ENCODE data around the gene SH3BP4. TPM values are rescaled to one million over a fixed set of nuclear protein-coding genes. Genes with fewer than 3 reads are reported as not detected.

The SH3BP4 gene
- total and polyA plus RNA-seq, 2 donors (not counting 1 experiment from before 2014, with no cell fraction given), result 1.00 to 1.3 TPM

GRCh38 chr2:234958746-234959395 is 7.1 kb downstream of the SH3BP4 start:
- TF ChIP-seq, protein P1, sequence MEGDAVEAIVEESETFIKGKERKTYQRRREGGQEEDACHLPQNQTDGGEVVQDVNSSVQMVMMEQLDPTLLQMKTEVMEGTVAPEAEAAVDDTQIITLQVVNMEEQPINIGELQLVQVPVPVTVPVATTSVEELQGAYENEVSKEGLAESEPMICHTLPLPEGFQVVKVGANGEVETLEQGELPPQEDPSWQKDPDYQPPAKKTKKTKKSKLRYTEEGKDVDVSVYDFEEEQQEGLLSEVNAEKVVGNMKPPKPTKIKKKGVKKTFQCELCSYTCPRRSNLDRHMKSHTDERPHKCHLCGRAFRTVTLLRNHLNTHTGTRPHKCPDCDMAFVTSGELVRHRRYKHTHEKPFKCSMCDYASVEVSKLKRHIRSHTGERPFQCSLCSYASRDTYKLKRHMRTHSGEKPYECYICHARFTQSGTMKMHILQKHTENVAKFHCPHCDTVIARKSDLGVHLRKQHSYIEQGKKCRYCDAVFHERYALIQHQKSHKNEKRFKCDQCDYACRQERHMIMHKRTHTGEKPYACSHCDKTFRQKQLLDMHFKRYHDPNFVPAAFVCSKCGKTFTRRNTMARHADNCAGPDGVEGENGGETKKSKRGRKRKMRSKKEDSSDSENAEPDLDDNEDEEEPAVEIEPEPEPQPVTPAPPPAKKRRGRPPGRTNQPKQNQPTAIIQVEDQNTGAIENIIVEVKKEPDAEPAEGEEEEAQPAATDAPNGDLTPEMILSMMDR (IDR thresholded peaks at IDR 0.05), result no peak
- TF ChIP-seq EZH2 (IDR thresholded peaks at IDR 0.05; ENCODE audit: borderline replicate concordance, insufficient read depth, low read depth, low read length, poor library complexity, severe bottlenecking), result no peak
- ChIA-PET CTCF (no interaction called here), POLR2A (no interaction called here)
- Histone ChIP-seq H2AFZ (ENCODE audit: insufficient read depth, low read depth, low read length, poor library complexity, severe bottlenecking) (no peak overlapping the region), H3K79me2 (ENCODE audit: control insufficient read depth, insufficient read depth, low read length) (no peaks in the 10 kb centered on the region), H3K4me2 (replicated peaks; ENCODE audit: low read depth, low read length, poor library complexity, severe bottlenecking) (no peak overlapping the region), H3K9ac (ENCODE audit: low read length) (no peak overlapping the region), H3K36me3 (replicated peaks in 1 of 2; ENCODE audit: control extremely low read depth in 1 of 2, control insufficient read depth in 1 of 2, extremely low read depth in 1 of 2, insufficient read depth in 2 of 2, low read length in 1 of 2) (no peaks in the 10 kb centered on the region), H4K20me1 (ENCODE audit: control insufficient read depth, insufficient read depth, low read length, poor library complexity, severe bottlenecking) (no peaks in the 10 kb centered on the region), H3K4me1 (ENCODE audit: control insufficient read depth in 2 of 2, insufficient read depth in 2 of 2, low read length in 2 of 2) (no peaks in the 10 kb centered on the region), H3K27ac (ENCODE audit: low read length in 2 of 2) (no peak overlapping the region), H3K9me3 (ENCODE audit: control extremely low read depth in 1 of 3, control insufficient read depth in 2 of 3, insufficient read depth in 1 of 3, low read length in 2 of 3) (no peaks in the 10 kb centered on the region), H3K4me3 (ENCODE audit: control extremely low read depth in 1 of 5, extremely low read depth in 1 of 5, insufficient read depth in 1 of 5, low read depth in 2 of 5, low read length in 4 of 5) (no peak overlapping the region), H3K27me3 (replicated peaks in 1 of 4; ENCODE audit: control extremely low read depth in 1 of 4, control insufficient read depth in 3 of 4, insufficient read depth in 4 of 4, low read length in 3 of 4) (peaks cover 0 to 10% (median 0%) of the 10 kb centered on the region in 4 experiments)
- no peak overlapping the region for H3K27ac Mint-ChIP-seq
- intact Hi-C loops (cut with micrococcal nuclease), result loop anchor here (10.0 kb wide), 1 partner anchor 86 kb away; no protein-coding TSS in a partner anchor
- peaks cover 25% of the 10 kb centered on the region for H3K27me3 Mint-ChIP-seq
- no peaks in the 10 kb centered on the region for H3K9me3 Mint-ChIP-seq (ENCODE audit: insufficient read depth)
- no peak overlapping the region for H3K4me3 Mint-ChIP-seq
- DNase-seq (no peak), ATAC-seq (ENCODE audit: low read depth) (no peak)
- 95% methylated on average over 5 of the region's 10 CpGs for whole genome bisulfite sequencing (ENCODE audit: insufficient coverage)
- no peaks in the 10 kb centered on the region for H3K4me1 Mint-ChIP-seq

DNA sequence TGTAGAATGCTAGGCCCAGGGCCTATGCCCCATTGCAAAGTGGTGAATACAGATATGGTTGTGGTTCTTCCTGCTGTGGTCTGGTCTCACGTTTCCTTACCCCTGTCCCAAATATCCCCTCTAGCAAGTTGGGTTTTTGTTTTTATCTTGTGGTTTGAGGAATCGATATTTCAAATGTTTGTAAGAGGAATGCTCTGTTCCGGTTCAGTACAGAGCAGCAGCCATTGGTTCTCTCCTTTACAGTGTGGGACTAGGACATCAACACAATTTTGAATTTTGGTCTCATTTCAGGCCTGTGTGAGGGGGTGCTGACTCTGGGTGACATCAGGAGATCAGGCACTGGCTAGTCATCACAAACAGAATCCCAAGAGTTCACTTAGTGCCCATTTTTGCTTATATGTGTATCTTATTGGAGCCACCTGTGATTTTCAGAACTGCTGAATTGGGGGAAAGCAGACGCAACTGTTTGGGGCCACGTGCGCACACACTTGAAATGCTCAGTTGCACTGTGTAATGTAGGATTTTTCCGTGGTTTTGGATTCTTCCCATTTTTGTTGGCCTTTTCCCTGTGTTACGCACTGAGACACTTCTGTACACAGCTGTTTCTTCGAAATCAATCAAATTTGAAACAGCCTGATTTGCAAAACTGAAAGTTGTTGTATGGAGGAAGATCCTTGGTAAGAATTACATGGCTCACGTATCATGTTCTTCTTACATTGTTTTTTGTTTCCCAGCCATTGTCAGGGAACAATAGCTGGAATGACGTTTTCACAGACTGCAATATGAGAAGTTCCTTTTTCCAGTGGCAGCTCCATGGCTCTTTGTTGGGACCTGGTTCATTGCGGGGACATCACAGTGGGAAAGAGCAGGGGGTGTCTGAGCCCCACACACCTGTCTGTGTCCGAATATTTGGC is 8.6 kb downstream of the SH3BP4 start:
- Histone ChIP-seq H3K4me2 (replicated peaks; ENCODE audit: low read depth, low read length, poor library complexity, severe bottlenecking) (no peak overlapping the region), H3K36me3 (replicated peaks in 1 of 2; ENCODE audit: control extremely low read depth in 1 of 2, control insufficient read depth in 1 of 2, extremely low read depth in 1 of 2, insufficient read depth in 2 of 2, low read length in 1 of 2) (no peaks in the 10 kb centered on the region), H3K4me1 (ENCODE audit: control insufficient read depth in 2 of 2, insufficient read depth in 2 of 2, low read length in 2 of 2) (no peaks in the 10 kb centered on the region), H3K27me3 (replicated peaks in 1 of 4; ENCODE audit: control extremely low read depth in 1 of 4, control insufficient read depth in 3 of 4, insufficient read depth in 4 of 4, low read length in 3 of 4) (peaks cover 0 to 5% (median 0%) of the 10 kb centered on the region in 4 experiments), H4K20me1 (ENCODE audit: control insufficient read depth, insufficient read depth, low read length, poor library complexity, severe bottlenecking) (no peaks in the 10 kb centered on the region), H3K4me3 (ENCODE audit: control extremely low read depth in 1 of 5, extremely low read depth in 1 of 5, insufficient read depth in 1 of 5, low read depth in 2 of 5, low read length in 4 of 5) (no peak overlapping the region), H2AFZ (ENCODE audit: insufficient read depth, low read depth, low read length, poor library complexity, severe bottlenecking) (no peak overlapping the region), H3K27ac (ENCODE audit: low read length in 2 of 2) (no peak overlapping the region), H3K9me3 (ENCODE audit: control extremely low read depth in 1 of 3, control insufficient read depth in 2 of 3, insufficient read depth in 1 of 3, low read length in 2 of 3) (no peaks in the 10 kb centered on the region), H3K79me2 (ENCODE audit: control insufficient read depth, insufficient read depth, low read length) (no peaks in the 10 kb centered on the region), H3K9ac (ENCODE audit: low read length) (no peak overlapping the region)
- ATAC-seq (ENCODE audit: low read depth) (no peak), DNase-seq (no peak)
- Mint-ChIP-seq H3K27ac (no peak overlapping the region), H3K4me1 (no peaks in the 10 kb centered on the region), H3K9me3 (ENCODE audit: insufficient read depth) (no peaks in the 10 kb centered on the region), H3K27me3 (peaks cover 15% of the 10 kb centered on the region), H3K4me3 (no peak overlapping the region)
- 69% methylated on average over 8 of the region's 13 CpGs for WGBS (ENCODE audit: insufficient coverage)
- POLR2A ChIA-PET, result no interaction called here
- TF ChIP-seq, protein P1 (IDR thresholded peaks at IDR 0.05), result no peak
- no peak for TF ChIP-seq EZH2 (IDR thresholded peaks at IDR 0.05; ENCODE audit: borderline replicate concordance, insufficient read depth, low read depth, low read length, poor library complexity, severe bottlenecking)
- intact Hi-C loops (cut with micrococcal nuclease), result no loop called here
- CTCF ChIA-PET, result no interaction called here
